ENCODE results near the gene ZNF862.

- TF ChIP-seq CTCF (IDR thresholded peaks at IDR 0.05; ENCODE audit: extremely low read depth in 1 of 2, insufficient read depth in 1 of 2, low read depth in 1 of 2, low read length in 2 of 2) (no peak), JUN (IDR thresholded peaks at IDR 0.05; ENCODE audit: borderline replicate concordance, insufficient read depth, insufficient read length, low read depth) (no peak), EZH2 (IDR thresholded peaks at IDR 0.05; ENCODE audit: borderline replicate concordance, low read depth, low read length, severe bottlenecking) (no peak)
Observed at GRCh38 chr7:149846021-149846420, 7.8 kb downstream of the ZNF862 start.

Data from endothelial cell of umbilical vein (primary cell).